Muscle layer of colon (tissue), 2 donors: Measurements from ENCODE around the gene ZNF273.

Source experiments
- H3K27ac ChIP-seq: one replicate; pipeline ENCODE4 v1.7.0; 2013; ENCODE audit warnings: low read depth, mild to moderate bottlenecking, low read length, moderate library complexity
- H3K27me3 ChIP-seq, 2 donors: one replicate each; pipeline ENCODE4 v1.7.0; 2013; ENCODE audit warnings: low read length in 2 of 2, mild to moderate bottlenecking in 2 of 2; ENCODE audit not compliant: insufficient read depth in 2 of 2, control insufficient read depth in 1 of 2
- H3K36me3 ChIP-seq: one replicate; pipeline ENCODE4 v1.7.0; 2013; ENCODE audit warnings: mild to moderate bottlenecking, low read length; ENCODE audit not compliant: insufficient read depth
- H3K4me1 ChIP-seq: one replicate; pipeline ENCODE4 v1.7.0; 2013; ENCODE audit warnings: mild to moderate bottlenecking, low read length; ENCODE audit not compliant: insufficient read depth
- H3K4me3 ChIP-seq, 2 donors: one replicate each; pipeline ENCODE4 v1.7.0; 2013; ENCODE audit warnings: low read length in 2 of 2, low read depth in 1 of 2, mild to moderate bottlenecking in 1 of 2, moderate library complexity in 1 of 2
- H3K9ac ChIP-seq: one replicate; pipeline ENCODE4 v1.7.0; 2013; ENCODE audit warnings: low read length
- H3K9me3 ChIP-seq: one replicate; pipeline ENCODE4 v1.7.0; 2013; ENCODE audit warnings: mild to moderate bottlenecking, low read length
- donor health status: abdominal sarcoma.
- donor health status: Adenocarcinoma of cecum.

Gene ZNF273

GRCh38 chr7:64965594-64965993 is 62.5 kb downstream of the ZNF273 start:
- Histone ChIP-seq H3K9ac (no peak overlapping the region), H3K4me3 (no peak overlapping the region), H3K9me3 (no peaks in the 10 kb centered on the region), H3K27me3 (no peaks in the 10 kb centered on the region), H3K36me3 (no peaks in the 10 kb centered on the region), H3K4me1 (no peaks in the 10 kb centered on the region), H3K27ac (no peak overlapping the region)

DNA sequence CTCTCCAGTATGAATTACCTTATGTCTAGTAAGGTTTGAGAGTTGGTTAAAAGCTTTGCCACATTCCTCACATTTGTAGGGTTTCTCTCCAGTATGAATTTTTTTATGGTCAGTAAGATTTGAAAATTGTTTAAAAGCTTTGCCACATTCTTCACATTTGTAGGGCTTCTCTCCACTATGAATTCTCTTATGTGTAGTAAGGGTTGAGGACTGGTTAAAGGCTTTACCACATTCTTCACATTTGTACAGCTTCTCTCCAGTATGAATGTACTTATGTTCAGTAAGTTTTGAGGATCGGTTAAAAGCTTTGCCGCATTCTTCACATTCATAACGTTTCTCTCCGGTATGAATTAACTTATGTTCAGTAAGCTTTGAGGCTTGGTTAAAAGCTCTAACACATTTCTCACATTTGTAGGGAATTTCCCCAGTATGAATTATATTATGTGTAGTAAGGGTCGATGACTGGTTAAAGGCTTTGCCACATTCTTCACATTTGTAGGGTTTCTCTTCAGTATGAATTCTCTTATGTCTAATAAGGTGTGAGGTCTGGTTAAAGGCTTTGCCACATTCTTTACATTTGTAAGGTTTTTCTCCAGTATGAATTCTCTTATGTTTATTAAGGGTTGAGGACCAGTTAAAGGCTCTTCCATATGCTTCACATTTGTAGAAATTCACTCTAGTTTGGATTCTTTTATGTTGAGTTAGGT is 75.6 kb downstream of the ZNF273 start:
- Histone ChIP-seq H3K9me3 (peaks cover 31% of the 10 kb centered on the region), H3K4me1 (no peaks in the 10 kb centered on the region), H3K4me3 (no peak overlapping the region), H3K27ac (no peak overlapping the region), H3K9ac (no peak overlapping the region), H3K36me3 (peaks cover 12% of the 10 kb centered on the region), H3K27me3 (no peaks in the 10 kb centered on the region)
